Stimulated activated CD8-positive, alpha-beta memory T cell treated with anti-CD3 and anti-CD28 coated beads, Interleukin-4, amount 100 ng/mL, for 4 hours (primary cell): Measurements from ENCODE around the gene YIPF3.
"Not testable (repeated sequence)": the region's sequence is repeated elsewhere in the genome, so short reads cannot be mapped to it uniquely, and the experiment has no call there.

Experiments used
- DNase-seq, 2 donors: peaks; one replicate each; pipeline ENCODE4 v3.0.0-alpha.2; 2020; ENCODE audit warnings: low read depth in 2 of 2, low spot score in 1 of 2

YIPF3 gene

DNA sequence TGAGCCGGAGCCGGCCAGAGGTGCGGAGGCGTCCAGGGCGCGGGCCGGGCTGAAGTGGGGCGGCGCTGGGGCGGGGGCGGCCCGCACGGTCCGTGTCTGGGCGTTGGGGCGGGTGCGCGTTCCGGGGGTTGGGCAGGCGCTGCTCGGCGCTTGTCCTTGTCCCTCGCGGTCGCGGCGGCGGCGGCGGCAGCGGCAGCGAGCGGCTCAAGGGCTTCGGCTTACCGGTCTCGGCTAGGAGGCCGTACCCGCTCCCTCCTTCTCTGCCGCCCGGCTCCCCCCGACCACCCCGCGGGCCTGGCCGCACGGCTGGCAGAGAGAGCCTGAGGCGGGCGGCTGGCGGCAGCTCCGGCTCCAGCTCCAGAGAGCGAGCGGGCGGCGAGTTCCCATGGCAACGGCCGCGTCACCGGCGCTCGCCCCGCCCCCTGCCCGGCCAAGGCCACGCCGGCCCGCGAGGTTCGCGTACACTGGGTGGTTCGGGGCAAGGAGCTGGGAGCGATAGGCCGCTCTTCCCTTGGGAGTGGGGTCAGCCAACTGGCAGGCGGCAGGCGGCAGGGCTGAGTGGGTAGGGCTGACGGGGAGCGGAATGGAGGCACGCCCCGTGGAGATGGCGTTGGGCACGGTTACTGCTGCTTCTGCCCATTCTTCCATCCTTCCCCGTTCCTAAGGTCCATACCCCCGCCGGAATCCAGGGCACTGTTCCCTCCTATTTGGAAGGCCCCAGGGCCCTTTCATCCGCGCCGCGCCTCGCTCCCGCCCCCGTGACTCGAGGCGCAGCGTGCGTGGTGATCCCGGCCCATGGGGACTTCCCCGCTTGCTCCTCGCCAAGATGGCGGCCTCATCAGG, 6.5 kb downstream of the YIPF3 start, which contains the start of gene LRRC73:
LRRC73 (minus strand) TSS at position 363 of the 843 bp plus-strand sequence. CDS start 561 bp downstream, outside the sequence.
- DNase-seq: peak; percentile 42 to 55

DNA sequence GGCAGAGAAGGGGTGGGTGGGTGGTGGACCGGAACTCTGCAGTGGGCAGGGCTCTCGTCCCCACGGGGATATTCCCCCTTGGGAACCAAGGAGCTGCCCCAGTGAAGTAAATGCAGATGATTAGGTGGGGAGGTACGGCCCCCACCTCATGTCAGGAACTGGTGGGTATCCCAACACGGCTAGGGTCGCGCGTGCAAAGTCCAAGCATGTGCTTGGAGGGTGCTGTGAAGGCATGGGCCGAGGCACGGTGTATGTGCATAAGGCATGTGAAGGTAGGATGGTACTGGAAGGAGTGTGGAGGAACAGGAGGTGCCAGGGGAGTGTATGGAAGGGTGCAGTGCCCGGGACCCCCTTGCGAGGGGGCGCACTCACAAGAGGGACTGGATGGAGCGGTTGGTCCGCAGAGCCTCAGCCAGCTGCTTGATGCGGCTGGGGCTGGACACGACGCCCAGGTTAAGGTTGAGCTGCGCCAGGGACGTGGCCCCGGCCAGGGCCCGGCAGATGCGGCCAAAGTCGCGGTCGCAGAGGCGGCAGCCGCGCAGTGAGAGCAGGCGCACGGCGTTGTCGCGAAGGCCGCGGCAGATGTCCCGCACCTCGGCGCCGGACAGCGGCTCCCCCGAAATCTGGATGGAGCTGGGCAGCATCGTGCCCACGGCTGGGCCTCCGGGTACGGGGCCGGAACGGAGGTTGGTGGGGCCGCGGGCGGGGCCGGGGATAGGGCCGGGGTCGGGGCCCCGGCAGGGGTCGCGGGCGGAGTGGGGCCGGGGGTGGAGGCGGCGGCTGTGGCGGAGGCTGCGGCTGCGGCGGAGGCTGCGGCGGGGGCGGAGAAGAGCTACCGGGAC, 7.4 kb downstream of the YIPF3 start:
- DNase-seq: no peak

DNA sequence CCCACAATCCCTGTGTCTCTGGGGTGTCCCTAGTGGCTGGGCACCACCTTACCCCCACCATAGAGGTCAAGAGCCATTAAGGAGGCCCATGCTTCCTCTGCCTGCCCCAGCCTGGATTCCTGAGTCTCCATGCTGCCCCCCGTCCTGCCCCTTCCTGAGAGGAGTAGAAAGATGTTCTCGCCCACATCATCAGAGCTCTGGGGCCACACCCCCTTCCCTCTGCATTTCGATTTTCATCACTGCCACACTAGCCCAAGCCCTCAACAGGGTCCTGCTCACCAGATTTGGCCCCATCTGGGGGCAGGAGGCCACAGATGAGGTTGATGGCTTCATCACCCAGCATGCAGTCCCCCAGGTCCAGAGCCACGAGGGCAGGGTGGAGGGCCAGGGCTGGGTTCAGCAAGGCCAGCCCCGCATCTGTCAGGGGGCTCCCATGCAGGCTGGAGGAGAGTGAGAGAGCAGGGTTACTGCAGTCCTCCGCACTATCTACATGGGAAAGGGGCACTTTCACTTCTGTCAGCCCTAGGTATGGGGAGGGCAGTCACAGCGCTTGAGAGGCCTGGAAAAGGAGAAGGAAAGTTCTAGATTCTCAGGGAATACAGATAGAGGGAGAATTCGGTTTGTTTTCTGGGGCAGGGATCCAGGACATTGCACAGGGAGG, 8.1 kb downstream of the YIPF3 start:
- DNase-seq: no peak

DNA sequence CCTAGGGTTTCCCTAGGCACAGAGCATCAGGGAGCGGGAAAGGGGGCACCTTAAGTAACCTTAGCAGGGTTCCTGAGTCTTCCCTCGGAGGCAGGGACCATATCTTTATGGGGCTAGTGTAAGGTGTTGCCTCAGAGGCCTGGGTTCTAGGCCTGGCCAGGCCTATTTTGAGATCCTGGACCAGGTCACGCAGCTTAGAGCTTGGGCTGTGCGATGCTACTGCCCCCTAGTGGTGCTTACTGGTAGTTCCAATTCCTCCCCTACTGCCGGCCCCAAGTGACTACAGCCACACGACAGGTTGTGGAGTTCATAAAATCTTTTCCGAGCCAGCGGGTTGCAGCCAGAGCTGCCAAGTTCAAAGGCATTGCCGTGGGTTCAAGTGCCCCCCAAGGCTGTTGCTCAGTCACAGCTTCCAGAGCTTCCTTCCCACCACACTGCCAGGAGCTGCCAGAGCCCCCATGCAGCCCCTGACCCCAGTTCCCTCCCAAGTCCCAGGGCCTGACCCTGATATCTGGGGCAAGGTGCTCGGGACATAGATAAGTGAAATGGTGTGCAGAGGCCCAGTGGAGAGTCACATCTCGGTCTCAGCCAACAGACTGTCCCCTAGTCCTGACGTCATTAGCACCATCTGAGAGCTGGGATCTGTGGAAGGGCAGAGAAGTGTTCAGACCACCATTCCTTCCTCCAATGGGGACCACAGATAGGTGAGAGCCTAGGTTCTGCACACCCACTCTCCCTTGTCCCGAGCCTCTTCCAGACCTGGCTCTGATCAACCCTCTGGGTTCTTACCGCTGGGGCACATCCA, 9.9 kb downstream of the YIPF3 start:
- DNase-seq: peak; percentile 52 to 68

DNA sequence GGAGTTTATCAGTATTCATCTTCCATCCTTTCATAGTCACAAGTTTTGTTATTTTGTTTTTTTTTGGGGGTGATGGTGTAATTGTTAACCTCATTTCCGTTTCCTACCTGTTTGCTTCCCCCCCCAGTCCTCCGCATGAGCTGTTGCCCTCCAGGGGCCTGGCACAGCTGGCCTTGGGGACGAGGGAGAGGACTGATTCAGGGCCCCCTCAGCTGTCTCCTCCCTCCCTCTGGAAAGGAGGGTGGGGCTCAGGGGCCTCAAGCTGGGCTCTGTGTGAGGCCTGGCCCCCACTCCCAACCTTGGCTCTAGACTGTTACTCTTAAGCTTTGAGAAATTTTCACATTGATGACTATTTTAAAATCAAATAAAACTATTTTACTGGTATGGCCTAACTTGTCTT, 10.6 kb downstream of the YIPF3 start:
- DNase-seq: no peak

DNA sequence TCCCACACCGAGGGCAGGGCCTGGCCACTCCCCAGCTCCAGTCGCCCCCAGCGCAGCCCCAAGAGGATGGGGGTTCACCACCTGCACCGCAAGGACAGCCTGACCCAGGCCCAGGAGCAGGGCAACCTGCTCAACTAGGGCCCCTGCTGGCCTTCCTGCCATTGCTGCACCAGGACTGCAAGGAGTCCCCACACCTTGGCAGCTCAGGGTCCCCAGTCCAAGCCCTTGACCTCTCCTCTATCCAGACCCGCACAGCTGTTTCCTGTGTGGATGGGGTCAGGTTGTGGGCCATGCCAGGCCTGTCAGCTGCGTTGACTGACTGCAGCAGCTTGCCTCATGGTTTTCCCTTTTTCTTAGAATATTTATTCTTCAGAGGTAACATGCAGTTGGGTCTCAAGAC, 11.0 kb downstream of the YIPF3 start:
- DNase-seq: no peak

DNA sequence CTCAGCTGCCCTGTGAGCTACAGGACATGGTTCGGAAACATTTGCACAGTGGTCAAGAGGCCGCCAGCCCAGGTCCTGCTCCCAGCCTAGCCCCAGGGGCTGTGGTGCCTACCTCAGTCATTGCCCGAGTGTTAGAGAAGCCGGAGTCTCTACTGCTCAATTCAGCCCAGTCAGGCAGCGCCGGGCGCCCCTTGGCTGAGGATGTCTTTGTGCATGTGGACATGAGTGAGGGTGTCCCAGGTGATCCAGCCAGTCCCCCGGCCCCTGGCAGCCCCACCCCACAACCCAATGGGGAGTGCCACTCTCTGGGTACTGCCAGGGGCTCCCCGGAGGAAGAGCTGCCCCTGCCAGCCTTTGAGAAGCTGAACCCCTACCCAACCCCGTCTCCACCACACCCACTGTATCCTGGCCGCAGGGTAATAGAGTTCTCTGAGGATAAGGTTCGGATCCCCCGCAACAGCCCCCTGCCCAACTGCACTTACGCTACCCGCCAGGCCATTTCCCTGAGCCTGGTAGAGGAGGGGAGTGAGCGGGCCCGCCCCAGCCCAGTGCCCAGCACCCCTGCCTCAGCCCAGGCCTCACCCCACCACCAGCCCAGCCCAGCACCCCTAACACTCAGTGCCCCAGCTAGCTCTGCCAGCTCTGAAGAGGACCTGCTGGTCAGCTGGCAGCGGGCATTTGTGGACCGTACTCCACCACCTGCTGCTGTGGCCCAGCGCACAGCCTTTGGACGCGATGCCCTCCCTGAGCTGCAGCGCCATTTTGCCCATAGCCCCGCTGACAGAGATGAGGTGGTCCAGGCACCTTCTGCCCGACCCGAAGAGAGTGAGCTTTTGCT, 11.8 kb downstream of the YIPF3 start:
- no peak for DNase-seq

DNA sequence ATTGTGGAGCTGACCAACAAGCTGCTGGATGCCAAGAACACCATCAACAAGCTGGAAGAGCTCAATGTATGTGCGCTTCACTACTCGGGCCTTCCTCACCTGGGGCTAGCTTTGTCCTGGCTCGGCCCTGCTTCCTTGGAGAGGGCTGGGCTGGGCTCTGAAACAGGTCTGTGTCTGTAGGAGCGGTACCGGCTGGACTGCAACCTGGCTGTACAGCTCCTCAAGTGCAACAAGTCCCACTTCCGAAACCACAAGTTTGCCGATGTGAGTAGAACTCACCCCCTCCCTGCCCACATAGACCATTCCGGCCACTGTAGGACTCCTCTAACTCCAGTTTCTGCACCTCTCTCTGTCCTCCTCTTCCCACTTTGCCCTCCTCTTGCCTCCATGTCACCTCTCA, 13.3 kb downstream of the YIPF3 start:
- no peak for DNase-seq

DNA sequence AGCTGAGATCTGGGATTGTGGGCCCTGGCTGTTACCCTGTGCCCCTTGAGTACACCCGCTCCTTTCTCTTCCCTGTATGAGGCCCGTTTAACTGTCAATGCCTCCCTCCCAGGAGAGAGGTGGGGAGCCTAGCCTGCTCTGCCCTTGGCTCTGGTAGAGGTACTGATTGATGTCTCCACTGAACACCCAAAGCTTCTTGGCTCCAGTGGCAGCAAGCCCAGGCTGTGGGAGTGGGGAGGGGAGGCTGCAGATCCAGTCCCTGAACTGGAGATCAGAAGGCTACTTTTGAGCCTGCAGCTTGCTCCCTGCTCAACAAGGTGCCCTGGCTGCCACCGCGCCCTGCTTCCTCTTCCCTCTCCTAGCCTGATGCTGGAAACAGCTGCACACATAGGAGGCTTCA, 14.1 kb downstream of the YIPF3 start:
- DNase-seq: no peak

DNA sequence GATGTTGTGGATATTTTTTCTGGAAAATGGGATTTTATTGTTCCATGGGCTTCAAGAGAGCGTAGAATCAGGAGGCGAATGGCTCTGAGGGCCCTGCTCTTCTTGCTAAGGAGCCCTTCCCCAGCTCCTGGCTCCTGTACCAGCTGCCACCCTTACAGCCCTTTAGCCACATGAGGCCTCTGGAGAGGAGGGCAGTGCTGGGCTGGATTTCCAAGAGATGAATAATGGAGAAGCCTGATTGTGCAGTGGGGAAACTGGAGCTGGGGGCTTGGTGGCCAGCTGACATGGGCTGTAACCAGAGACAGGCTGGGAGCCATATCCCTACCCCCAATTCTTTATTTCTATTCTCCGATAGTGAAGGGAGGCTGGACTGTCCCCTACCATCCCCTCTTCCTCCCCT, 15.8 kb downstream of the YIPF3 start:
- no peak for DNase-seq

DNA sequence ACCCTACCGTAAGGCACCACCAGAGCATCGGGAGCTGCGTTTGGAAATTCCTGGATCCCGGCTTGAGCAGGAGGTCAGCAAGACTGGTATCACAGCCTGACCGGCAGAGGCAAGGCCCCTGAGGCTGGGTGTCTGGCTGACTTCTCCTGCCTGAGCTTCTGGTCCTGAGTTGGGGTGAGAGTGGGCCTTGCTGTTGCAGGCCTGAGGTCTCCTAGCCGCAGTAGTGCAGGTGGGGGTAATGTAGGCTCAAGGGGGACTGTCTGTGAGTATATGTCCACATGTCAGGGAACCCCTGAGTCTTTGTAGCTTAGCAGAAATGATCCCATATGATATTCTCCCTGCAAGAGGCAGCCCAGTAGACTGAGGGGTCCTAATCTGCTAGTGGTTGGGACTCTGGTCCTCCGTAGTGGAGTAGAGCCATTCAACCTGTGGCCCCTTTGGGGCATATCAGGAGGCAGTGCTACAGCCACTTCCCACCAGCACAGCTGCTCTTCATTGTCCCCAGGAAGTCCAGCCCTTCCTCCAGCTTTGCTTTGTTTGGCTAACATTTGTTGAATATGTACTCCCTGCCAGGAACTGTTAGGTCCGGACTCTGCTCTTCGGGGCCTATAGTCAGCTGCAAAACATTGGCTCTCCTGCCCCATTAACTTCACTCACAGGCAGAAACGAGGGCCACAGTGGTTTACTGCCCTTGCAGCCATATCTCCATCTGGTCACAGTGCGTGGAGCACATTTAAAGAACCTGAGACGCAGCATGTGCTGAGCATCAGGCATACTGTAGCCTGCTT, 17.5 kb downstream of the YIPF3 start:
- no peak for DNase-seq

DNA sequence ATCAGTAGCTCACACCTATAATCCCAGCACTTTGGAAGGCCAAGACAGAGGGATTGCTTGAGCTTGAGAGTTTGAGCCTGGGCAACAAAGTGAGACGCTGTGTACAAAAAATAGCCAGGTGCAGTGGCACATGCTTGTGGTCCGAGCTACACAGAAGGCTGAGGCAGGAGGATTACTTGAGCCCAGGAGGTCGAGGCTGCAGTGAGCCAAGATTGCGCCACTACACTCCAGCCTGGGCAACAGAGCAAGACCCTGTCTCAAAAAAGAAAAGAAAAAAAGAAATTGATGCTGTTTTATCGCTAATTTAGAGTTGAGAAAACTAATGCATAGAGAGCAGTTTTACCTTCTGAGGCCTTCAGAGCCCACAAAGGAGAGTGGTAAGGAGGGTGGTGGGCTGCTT, 18.4 kb downstream of the YIPF3 start:
- DNase-seq: not testable (repeated sequence)

DNA sequence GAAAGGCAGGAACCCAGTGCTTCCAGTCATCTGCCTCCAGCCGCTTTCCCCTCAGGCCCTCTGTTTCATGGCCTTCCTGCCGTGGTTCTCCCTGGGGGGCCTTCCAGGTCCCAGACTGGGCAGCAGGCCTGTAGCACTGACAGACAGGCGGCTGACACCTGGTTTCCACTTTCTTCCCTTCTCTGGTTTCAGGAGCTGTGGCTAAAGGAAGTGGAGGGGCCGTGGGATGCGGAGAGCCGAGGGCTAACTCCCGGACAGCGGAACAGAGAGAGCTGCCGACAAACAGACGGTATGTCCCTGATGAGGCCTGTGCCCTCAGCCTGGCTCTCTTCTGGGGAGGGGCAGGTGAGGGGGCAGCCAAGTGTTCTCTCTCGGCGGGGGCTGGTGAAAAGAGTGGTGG, 19.0 kb downstream of the YIPF3 start:
- no peak for DNase-seq

DNA sequence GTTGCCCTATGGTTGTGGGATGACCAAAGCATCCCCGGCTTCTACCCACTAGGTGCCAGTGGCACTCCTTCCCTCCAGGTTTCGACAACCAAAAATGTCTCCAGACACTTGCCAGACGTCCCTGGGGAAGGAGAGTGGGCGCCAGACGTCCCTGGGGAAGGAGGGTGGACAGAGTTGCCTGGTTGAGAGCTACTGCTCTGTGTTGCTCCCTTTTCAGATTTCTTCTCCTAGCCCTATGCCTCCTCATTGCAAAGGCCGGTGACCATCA, 19.7 kb downstream of the YIPF3 start:
- no peak for DNase-seq

DNA sequence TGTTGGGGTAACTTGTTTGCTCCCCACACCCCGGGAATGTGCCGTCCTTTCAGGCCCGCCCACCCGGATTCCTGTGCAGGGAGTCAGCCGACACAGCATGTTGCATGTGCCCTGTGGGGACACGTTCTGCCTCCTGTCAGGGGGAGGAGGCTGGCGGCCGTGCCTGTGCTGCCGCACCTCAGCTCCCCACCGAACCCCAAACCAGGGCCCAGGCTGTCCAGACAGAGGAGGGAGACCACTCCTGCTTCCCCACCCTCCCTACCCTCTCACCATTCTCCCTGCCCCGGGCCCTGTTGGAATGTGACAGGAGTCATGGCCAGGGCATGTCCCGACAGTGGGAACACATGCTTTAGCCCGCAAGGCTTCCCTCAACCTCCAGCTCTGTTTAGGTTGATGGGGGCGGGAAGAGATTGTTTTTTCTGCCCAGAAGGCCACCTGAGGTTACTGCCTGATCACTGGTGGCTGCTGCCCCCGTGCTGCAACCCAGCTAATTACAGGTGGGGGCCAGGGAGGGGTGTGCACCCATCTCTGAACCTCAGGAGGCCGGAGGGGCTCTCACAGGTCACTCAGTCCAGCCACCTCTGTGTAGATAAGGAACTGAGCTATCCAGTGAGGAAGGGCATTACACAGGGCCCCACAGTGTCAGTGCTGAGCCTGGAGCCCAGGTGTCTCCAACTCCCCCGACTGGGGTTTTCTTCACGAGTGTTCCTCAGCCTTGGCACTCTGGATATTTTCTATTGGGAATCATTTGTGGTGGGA, 20.2 kb downstream of the YIPF3 start:
- DNase-seq: no peak

DNA sequence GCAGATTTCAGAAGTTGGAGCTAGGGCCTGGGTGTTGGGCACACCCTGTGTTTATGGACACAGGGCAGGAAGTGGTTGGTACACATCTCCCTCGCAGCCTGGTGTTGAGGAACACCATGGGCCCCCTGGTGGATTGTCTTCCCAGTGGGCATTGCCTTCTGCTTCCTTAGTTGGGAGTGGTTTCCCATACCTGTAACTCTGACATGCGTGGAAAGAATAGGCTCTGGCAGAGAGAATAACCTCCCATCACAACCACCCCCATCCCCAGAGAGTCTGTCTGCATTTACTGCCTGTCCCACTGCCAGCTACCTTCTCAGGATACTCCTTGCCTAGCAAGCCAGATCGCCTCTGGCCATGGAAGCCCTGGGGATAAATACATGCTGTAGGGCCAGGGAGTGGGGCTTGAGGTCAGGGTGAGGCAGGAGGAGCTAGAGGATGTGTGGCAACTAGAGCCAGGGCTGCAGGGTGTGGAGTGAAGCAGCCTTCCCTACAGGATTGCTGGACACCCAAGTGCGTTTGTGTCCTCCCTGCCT, 21.3 kb downstream of the YIPF3 start:
- no peak for DNase-seq

DNA sequence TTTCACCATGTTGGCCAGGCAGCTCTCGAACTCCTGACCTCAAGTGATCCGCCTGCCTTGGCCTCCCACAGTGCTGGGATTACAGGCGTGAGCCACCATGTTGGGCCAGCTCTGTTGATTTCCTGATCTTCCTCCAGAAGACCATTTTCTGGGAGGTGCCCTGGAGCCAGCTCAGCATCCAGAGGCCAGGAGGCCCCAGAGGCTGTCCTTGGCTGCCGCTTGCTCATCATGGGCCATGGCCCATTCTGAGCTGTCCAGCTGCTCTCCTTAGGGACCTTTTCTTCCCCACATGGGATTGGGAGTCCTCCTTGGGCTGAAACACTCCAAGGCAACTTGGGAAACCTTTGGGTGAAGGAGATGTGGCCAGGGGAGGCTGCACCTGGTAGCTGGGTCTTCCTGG, 22.0 kb downstream of the YIPF3 start:
- no peak for DNase-seq

DNA sequence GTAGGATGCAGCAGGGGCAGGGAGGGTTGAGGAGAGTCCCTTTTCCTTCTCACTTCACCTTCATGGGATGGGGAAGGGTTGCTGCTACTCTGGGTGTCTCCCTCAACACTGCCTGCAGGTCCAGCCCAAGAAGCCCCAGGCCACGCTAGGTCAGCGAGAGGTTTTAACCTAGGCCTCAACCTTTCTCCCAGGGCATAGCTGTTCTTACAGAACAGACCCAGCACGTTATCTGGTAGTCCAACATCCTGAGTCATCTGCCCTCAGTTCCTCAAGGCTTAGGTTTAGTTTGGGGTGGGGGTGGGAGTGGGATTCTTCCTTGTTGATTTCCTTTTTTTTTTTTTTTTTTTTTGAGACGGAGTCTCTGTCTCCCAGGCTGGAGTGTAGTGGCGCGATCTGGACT, 22.4 kb downstream of the YIPF3 start:
- DNase-seq: no peak

DNA sequence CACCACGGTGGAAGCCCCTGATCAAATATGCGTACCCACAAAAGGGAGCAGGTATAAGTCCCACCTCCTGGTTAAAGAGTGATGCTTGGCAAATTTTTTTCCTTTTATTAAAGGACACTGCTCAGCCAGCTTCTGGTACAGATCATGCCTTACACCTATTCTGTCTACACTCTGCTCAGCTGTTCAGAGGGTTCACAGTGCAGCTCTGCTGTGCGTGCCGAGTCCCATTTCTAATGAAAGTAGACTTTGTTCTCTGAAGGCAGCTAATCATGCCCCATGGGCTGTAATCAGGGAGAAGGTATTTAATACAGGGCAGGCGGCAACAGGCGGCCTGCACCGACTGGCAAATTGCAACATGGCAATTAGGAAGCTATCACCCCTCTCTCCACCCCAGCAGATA, 22.9 kb downstream of the YIPF3 start:
- DNase-seq: no peak
